Measurements from ENCODE around the gene POU3F1.

POU3F1 gene

DNA sequence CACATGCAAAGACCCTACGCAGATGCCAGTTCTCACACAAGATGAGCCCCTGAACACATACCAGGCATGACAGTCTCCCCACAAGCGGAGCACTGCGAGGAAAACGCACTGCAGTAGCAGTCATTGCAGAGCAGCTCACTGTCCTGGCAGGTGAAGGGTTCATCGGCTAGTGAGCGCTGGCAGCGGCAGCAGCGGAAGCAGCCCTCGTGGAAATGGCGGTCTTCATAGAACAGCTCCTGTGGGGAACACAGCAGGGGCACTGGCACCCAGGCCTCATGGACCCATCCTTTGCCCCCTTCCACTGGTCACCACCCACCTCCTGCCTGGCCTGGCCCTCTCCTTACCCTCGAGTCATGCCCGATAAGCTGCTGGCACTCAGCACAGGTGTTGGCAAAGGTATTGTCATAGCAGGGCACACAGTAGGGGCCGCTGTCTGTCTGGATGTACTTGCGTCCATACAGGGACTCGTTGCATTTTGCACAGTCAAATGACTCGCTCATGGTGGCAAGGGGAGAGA lies 47.6 kb downstream of the POU3F1 start:
- TF ChIP-seq, protein P1, sequence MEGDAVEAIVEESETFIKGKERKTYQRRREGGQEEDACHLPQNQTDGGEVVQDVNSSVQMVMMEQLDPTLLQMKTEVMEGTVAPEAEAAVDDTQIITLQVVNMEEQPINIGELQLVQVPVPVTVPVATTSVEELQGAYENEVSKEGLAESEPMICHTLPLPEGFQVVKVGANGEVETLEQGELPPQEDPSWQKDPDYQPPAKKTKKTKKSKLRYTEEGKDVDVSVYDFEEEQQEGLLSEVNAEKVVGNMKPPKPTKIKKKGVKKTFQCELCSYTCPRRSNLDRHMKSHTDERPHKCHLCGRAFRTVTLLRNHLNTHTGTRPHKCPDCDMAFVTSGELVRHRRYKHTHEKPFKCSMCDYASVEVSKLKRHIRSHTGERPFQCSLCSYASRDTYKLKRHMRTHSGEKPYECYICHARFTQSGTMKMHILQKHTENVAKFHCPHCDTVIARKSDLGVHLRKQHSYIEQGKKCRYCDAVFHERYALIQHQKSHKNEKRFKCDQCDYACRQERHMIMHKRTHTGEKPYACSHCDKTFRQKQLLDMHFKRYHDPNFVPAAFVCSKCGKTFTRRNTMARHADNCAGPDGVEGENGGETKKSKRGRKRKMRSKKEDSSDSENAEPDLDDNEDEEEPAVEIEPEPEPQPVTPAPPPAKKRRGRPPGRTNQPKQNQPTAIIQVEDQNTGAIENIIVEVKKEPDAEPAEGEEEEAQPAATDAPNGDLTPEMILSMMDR (conservative IDR thresholded peaks at IDR 0.05; ENCODE audit: low read depth, low read length): no peak
- no peak overlapping the region for H3K4me3 ChIP-seq (ENCODE audit: low read length)

DNA sequence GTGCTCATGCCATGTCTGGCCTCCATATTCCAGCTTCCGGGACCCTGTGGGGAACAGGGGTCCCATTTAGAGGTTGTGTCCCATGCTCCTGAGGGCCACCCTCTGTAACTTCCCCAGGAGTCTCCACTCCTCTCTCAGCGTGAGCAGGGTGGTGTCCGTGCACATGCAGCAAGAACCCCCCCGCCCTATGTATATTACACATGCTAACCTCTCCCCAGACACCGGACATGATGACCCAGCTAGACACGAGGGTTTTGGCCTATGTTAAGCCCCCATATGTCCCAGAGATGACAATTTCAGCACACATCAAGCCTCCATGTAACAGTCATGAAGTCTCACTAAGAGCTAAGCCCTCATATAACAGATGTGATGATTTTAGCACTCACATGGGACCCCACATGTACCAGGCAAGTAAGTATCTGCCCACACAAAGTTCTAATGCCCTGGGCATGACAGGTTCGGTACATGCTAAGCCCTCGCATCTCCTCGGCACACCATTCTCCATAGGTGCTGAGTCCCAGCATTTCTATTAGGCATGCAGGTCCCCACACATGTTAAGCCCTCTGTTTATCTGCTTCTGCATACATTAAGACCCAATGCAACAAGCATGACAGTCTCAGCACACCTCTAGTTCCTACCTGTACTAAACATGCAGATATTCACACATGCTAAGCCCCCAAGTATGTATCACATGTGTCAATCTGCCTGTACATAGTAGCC lies 48.3 kb downstream of the POU3F1 start:
- no peak overlapping the region for H3K4me3 ChIP-seq (ENCODE audit: low read length)

More for the DNA sequence above, 47.6 kb downstream of the POU3F1 start:
- no peak for DNase-seq (ENCODE audit: low read depth)

DNA sequence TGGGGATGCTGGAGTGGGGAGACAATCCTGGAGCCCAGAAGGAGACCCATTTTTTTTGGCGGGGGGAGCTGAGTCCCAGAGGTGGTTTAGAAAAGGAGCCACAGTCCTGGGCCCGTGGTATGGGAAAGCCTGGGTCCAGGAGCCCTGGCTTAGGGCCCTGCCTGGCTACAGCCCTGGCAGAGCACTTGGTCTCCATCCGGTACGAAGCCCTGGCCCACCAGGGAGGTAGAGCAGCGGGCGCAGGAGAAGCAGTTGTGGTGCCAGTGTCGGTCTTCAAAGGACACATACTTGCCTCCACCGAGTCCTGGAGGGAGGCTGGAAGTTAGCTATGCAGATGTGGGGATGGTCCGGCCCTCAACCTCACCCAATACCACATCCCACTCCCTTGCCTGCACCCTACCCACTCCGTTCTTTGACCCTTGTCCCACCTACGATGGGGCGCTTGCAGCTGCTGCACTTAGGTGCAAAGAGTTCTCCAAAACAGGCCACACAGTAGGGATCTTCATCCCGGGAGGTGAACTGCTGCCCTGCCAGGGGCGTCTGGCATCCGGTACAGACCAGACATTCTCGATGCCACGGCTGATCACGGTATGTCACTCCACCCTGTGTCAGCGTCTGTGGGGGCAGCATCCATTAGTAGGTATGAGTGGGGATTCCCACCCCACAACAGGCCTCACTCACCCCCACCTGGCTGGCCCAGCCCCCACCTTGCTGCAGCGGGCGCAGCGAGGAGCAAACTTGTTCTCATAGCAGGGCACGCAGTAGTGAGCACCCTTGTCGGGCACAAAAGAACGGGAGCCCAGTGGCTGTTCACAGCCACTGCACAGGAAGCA lies 49.1 kb downstream of the POU3F1 start:
- no peak for DNase-seq (ENCODE audit: low read depth)
- no peak overlapping the region for H3K4me3 ChIP-seq (ENCODE audit: low read length)
- TF ChIP-seq, protein P1 (conservative IDR thresholded peaks at IDR 0.05; ENCODE audit: low read depth, low read length): no peak

More for the DNA sequence above, 48.3 kb downstream of the POU3F1 start:
- DNase-seq (ENCODE audit: low read depth): no peak
- TF ChIP-seq, protein P1 (conservative IDR thresholded peaks at IDR 0.05; ENCODE audit: low read depth, low read length): no peak

DNA sequence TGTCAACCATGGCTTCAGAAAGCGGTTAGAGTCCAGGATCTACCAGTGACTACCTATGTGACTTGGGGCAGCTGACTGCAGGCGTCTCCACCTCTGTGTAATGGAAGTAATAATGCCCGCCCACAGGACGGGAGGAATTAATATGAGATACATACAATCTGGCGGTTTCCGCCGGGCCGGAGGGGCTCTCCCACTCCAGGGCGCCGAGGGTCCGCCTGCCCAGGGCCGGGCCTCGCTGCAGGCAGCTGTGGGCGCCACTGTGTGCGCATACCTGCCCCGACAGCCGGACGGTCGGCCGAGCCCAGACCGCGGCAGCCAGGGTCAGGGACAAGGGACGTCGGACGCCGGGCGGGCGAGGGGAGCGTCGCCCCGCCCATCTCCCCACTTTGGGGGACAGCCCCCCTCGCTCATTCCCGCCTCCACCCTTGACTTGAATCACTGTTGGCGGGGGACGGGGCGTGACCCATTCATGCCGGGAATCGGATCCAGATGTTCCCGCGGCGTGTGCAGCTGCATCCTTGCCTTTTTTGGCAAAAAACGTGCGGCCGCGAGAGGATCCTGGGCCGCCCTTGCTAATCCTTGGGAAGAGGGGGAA lies 50.7 kb downstream of the POU3F1 start:
- TF ChIP-seq, protein P1 (conservative IDR thresholded peaks at IDR 0.05; ENCODE audit: low read depth, low read length): no peak
- DNase-seq (ENCODE audit: low read depth): no peak
- H3K4me3 ChIP-seq (ENCODE audit: low read length): peak overlapping the region; percentile 54

DNA sequence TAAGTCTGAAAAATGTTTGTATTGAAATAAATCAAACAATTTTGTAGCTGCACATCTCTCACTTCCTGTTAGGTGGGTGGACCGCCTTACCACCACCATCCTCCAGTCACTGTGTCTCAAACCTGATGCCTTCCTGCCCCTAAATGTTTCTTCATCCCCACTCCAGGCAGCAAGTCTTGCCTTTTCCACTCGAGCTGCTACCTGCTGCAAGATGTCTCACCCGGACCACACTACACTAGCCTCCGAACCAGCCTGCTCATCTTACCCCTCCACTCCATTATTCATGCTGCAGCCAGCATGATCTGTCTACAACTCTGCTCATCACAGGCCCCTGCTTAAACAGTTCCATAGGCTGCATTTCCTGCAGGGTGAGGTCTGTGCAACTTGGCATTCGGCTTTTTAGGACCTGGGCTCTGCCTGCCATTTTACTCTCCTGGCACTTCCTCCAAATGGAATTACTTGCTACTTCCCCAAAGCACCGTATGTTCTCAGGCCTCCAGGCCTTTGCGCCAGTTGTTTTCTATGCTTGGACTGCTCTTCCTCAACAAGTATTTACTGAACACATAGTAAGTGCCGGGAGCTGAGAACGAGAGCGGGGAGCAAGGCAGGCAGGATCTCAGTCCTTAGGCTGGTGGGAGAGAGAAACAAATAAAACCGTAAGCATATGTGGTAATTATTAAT lies 51.6 kb downstream of the POU3F1 start:
- peak overlapping the region; percentile 54 for H3K4me3 ChIP-seq (ENCODE audit: low read length)
- TF ChIP-seq, protein P1 (conservative IDR thresholded peaks at IDR 0.05; ENCODE audit: low read depth, low read length): no peak
- no peak for DNase-seq (ENCODE audit: low read depth)
